ENCODE measurements around the gene HIGD2A. TPM values are rescaled to one million over a fixed set of nuclear protein-coding genes. Genes with fewer than 3 reads are reported as not detected.

The HIGD2A gene
- total and polyA plus RNA-seq, 9 of the 15 experiments (the other 6 are each of a cell fraction or from before 2014, with no cell fraction given): 94.7 to 264 (median 163) TPM

DNA sequence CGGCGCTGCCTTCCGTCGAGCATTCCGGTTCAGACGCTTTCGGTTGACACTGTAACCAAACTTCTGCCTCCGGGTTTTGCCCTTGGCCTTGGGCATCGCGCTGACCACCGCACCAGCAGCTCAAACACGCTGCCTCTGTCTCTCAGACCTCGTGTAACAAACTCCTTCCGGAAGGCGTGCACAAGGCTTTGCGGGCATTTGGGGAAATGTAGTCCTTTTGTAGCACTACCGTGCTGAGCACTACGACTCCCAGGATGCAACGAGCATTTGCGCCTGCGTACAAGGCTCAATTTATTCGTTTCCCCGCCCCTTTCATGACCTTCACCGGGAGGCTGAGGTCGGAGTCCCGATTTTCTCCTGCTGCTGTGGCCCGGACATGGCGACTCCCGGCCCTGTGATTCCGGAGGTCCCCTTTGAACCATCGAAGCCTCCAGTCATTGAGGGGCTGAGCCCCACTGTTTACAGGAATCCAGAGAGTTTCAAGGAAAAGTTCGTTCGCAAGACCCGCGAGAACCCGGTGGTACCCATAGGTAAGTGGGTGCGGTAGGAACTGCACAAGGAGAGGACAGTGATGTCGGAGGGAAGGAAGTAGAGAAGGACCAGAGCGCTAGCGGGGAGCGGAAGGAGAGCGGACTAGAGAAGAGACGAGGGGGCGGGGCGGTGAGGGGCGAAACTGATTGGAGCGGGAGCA, at the start of gene HIGD2A, which contains the start of gene NOP16 (continued):
- TF ChIP-seq, protein P1, sequence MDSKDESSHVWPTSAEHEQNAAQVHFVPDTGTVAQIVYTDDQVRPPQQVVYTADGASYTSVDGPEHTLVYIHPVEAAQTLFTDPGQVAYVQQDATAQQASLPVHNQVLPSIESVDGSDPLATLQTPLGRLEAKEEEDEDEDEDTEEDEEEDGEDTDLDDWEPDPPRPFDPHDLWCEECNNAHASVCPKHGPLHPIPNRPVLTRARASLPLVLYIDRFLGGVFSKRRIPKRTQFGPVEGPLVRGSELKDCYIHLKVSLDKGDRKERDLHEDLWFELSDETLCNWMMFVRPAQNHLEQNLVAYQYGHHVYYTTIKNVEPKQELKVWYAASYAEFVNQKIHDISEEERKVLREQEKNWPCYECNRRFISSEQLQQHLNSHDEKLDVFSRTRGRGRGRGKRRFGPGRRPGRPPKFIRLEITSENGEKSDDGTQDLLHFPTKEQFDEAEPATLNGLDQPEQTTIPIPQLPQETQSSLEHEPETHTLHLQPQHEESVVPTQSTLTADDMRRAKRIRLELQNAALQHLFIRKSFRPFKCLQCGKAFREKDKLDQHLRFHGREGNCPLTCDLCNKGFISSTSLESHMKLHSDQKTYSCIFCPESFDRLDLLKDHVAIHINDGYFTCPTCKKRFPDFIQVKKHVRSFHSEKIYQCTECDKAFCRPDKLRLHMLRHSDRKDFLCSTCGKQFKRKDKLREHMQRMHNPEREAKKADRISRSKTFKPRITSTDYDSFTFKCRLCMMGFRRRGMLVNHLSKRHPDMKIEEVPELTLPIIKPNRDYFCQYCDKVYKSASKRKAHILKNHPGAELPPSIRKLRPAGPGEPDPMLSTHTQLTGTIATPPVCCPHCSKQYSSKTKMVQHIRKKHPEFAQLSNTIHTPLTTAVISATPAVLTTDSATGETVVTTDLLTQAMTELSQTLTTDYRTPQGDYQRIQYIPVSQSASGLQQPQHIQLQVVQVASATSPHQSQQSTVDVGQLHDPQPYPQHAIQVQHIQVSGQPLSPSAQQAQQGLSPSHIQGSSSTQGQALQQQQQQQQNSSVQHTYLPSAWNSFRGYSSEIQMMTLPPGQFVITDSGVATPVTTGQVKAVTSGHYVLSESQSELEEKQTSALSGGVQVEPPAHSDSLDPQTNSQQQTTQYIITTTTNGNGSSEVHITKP (IDR thresholded peaks at IDR 0.05; ENCODE audit: partially characterized antibody): peak; percentile 63
- TF ChIP-seq GABPB1 (CRISPR knock-in tag; IDR thresholded peaks at IDR 0.05): peak; percentile 99
- TF ChIP-seq, protein P2, sequence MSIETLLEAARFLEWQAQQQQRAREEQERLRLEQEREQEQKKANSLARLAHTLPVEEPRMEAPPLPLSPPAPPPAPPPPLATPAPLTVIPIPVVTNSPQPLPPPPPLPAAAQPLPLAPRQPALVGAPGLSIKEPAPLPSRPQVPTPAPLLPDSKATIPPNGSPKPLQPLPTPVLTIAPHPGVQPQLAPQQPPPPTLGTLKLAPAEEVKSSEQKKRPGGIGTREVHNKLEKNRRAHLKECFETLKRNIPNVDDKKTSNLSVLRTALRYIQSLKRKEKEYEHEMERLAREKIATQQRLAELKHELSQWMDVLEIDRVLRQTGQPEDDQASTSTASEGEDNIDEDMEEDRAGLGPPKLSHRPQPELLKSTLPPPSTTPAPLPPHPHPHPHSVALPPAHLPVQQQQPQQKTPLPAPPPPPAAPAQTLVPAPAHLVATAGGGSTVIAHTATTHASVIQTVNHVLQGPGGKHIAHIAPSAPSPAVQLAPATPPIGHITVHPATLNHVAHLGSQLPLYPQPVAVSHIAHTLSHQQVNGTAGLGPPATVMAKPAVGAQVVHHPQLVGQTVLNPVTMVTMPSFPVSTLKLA (conservative IDR thresholded peaks at IDR 0.05): peak; percentile 98 to 99
- TF ChIP-seq NR4A1 (CRISPR knock-in tag; IDR thresholded peaks at IDR 0.05): no peak
- no peak; the same call in 1 of the 2 replicates for TF ChIP-seq NR4A1 (tag; IDR thresholded peaks at IDR 0.05)
- no peak for TF ChIP-seq NONO (IDR thresholded peaks at IDR 0.05; ENCODE audit: low read depth in 2 of 2, low read length in 1 of 2)
- peak; percentile 13 for TF ChIP-seq FIP1L1 (IDR thresholded peaks at IDR 0.05; ENCODE audit: low read depth, low read length, poor library complexity, severe bottlenecking)
- peak; percentile 67 for TF ChIP-seq SMAD1 (IDR thresholded peaks at IDR 0.05; ENCODE audit: low read depth, low read length, partially characterized antibody)
- no peak for TF ChIP-seq CEBPB (tag; IDR thresholded peaks at IDR 0.05)
- peak; percentile 90 for TF ChIP-seq MBD2 (IDR thresholded peaks at IDR 0.05; ENCODE audit: borderline replicate concordance, low read depth)
- no peak for TF ChIP-seq RHOXF2B (CRISPR knock-in tag; conservative IDR thresholded peaks at IDR 0.05)
- TF ChIP-seq, protein P3, sequence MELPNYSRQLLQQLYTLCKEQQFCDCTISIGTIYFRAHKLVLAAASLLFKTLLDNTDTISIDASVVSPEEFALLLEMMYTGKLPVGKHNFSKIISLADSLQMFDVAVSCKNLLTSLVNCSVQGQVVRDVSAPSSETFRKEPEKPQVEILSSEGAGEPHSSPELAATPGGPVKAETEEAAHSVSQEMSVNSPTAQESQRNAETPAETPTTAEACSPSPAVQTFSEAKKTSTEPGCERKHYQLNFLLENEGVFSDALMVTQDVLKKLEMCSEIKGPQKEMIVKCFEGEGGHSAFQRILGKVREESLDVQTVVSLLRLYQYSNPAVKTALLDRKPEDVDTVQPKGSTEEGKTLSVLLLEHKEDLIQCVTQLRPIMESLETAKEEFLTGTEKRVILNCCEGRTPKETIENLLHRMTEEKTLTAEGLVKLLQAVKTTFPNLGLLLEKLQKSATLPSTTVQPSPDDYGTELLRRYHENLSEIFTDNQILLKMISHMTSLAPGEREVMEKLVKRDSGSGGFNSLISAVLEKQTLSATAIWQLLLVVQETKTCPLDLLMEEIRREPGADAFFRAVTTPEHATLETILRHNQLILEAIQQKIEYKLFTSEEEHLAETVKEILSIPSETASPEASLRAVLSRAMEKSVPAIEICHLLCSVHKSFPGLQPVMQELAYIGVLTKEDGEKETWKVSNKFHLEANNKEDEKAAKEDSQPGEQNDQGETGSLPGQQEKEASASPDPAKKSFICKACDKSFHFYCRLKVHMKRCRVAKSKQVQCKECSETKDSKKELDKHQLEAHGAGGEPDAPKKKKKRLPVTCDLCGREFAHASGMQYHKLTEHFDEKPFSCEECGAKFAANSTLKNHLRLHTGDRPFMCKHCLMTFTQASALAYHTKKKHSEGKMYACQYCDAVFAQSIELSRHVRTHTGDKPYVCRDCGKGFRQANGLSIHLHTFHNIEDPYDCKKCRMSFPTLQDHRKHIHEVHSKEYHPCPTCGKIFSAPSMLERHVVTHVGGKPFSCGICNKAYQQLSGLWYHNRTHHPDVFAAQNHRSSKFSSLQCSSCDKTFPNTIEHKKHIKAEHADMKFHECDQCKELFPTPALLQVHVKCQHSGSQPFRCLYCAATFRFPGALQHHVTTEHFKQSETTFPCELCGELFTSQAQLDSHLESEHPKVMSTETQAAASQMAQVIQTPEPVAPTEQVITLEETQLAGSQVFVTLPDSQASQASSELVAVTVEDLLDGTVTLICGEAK (IDR thresholded peaks at IDR 0.05): peak; percentile 99
- TF ChIP-seq, protein P3 (CRISPR knock-in tag; IDR thresholded peaks at IDR 0.05): no peak
